ENCODE measurements around the gene PPM1F.

The PPM1F gene

GRCh38 chr22:21960200-21961126, 7.8 kb upstream of the PPM1F start:
- no peak for DNase-seq

- DNase-seq = no peak
Measured at GRCh38 chr22:21959274-21960074, 6.8 kb upstream of the PPM1F start.

GRCh38 chr22:21958360-21959273, 6.0 kb upstream of the PPM1F start:
- no peak for DNase-seq

GRCh38 chr22:21951931-21952465, 650 bp downstream of the PPM1F start:
- DNase-seq = no peak

GRCh38 chr22:21951062-21951461, 1.6 kb downstream of the PPM1F start:
- DNase-seq = no peak

GRCh38 chr22:21949948-21950347, 2.7 kb downstream of the PPM1F start:
- no peak for DNase-seq

- DNase-seq = no peak
Measured at GRCh38 chr22:21949569-21949918, 3.1 kb downstream of the PPM1F start.

- no peak for DNase-seq
Measured at GRCh38 chr22:21948824-21949568, 3.7 kb downstream of the PPM1F start.

- DNase-seq = no peak
Measured at GRCh38 chr22:21948390-21948789, 4.3 kb downstream of the PPM1F start.

GRCh38 chr22:21947040-21948014, 5.3 kb downstream of the PPM1F start:
- peak; percentile 59 for DNase-seq

GRCh38 chr22:21946262-21946925, 6.3 kb downstream of the PPM1F start:
- no peak for DNase-seq

- DNase-seq = no peak
Measured at GRCh38 chr22:21945453-21946261, 7.0 kb downstream of the PPM1F start.

- no peak for DNase-seq
Measured at GRCh38 chr22:21944871-21945270, 7.8 kb downstream of the PPM1F start.

- DNase-seq = peak; percentile 32
Measured at GRCh38 chr22:21943571-21944448, 8.8 kb downstream of the PPM1F start.

GRCh38 chr22:21942407-21943343, 10.0 kb downstream of the PPM1F start:
- peak; percentile 93 for DNase-seq

GRCh38 chr22:21941921-21942320, 10.7 kb downstream of the PPM1F start:
- no peak for DNase-seq

GRCh38 chr22:21940521-21940920, 12.1 kb downstream of the PPM1F start:
- DNase-seq = no peak

Measured in fibroblast of skin of back (primary cell).